ENCODE data around the gene PDE9A.

Gene PDE9A

DNA sequence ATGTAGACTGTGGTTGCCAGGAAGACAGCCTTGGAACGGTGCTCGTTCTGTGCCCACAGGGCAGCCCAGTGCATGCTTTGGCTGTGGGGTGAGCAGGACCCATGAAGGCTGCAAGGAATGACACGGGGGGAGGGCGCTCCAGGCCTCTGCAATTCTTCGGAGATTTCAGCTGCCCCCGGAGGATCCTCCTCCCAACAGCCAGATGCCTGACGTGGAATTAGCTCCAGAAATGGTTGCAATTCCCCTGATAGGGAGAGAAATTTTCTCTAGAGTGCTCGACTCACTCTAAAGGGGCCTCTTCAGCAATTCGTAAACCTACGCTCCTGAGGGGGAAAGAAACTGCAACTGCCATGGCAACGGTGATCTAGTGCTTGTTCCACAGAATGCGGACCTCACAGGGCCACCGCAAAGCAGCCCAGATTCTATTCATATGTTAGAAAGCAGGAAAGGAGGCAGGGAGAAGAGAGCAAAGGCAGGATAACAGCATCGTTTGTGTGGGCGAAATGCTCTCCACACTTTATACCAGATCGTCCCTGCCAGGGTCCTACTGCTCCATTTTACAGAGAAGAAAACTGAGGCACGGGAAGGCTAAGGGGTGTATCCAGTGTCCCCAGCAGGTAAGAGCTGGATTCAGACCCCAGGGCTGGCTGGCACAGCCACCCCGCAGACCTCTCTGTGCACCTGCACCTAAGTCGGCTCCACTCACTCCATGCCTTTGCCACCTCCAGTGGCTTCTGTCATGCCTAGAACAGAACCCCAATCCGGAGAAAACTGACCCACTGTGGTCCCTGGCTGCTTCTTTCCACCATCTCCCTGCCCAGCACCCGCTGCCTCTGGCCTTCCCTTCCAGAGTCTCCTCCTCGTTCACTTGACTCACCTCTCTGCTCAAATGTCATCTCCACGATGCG, 11.9 kb upstream of the PDE9A start:
- in situ Hi-C loops (cut with MboI; ENCODE audit: low sequenced_read_pairs): no loop called here

GRCh38 chr21:42642219-42642745, 11.1 kb upstream of the PDE9A start:
- in situ Hi-C loops (cut with MboI; ENCODE audit: low sequenced_read_pairs): no loop called here

DNA sequence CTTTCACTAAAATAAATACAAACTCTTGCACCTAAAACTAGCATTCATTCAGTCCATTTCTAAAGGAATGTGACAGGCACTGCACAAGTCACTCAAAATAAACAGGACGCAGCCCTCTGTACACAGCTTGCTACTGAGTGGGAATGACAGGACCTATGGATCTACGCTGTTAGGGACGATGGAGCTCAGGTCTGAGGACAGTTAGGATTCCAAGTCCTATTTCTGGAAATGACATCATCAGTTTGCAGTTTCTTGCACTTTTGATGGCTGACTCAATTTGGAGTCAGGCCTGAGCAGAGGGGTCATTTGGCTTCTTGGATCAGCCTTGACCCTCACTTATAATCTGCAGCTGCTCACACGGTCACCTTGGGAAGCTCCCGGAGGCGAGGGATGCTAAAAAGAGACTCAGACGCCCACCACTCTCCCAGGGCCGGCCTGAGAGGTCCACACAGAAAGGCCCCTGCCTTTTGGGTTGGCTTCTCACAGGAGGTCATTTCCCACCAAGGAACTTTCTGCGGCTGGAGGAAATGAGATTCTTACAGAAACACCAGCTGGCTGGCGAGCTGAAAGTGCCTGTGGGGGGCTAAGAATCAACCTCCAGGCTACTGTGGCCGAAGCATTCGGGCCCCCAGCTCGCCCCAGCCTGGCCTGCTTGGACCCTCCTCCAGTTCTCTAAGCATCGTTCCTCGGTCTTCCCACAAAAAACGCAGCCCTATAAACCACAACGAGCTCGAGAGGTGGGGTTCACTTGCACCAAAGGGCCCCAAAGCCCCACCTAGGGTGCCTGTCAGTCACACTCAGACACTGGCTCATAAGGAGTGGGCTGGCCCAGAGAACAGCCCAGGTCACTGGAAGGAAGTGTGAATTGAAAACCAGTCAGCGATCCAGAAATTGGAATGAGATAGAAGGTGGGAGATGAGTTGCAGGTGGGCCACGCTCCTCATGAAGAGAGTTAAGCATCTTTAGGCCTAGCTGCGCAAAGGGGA, 8.9 kb upstream of the PDE9A start:
- in situ Hi-C loops (cut with MboI; ENCODE audit: low sequenced_read_pairs): no loop called here

DNA sequence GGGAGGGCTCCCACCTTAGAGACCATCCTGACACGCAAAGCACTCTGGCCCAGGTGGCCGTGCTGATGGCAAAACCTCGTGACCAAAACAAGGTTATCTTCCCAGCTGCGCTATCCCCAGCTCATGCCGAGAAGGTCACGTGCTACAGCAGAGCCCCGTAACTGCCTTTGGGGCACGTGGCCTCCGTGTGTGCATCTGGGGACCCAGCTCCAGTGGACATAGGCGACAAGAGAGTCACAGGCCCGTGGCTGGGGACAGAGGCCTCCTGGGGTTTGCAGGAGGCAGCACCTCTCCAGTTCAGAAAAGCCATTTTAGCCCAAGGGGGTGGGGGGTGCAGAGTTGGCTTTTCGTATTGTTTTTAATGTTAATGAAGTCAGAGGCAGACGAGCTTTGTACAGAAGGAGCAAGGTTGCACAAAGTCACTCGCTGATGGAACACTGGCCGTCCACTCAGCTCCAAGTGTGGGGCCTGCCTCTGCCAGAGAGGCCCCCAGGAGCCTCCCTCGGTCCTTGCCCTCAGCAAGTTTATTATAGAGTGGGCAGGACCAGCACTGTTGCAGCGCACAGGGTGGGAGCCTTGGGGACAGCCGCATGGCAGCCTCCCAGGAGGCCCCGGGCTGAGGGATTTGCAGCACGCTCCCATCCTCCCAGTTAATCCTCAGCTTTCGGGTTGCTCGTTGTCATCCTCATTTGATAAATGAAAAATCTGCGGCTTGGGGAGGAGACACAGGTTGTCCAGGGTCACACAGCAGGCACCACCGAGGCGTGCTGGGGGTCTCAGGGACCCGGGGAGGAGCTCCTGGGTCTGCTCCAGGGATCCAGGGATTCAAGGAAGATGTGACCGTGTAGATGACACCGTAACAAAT, 8.0 kb upstream of the PDE9A start:
- in situ Hi-C loops (cut with MboI; ENCODE audit: low sequenced_read_pairs): no loop called here

- in situ Hi-C loops (cut with MboI; ENCODE audit: low sequenced_read_pairs): no loop called here
Measured at GRCh38 chr21:42646076-42646825, 7.2 kb upstream of the PDE9A start.

DNA sequence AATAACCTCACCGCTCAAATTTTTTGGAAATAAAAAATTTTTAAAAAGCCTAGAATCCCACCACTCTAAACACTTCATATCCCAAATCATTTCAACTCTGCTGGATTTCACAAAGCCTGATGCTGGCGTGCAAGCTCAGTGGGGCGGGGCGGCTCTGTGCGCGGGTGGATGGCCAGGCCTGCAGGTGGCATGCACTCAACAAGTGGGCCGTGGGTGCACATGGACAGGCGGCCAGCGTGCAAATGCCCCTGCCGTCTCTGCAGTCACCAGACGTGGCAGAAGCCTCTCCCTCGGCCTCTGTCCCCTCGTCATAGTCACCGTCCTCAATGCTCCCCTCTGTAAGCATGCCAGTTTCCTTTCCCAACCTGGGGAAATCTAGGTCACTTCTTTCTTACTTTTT, 6.6 kb upstream of the PDE9A start:
- in situ Hi-C loops (cut with MboI; ENCODE audit: low sequenced_read_pairs): no loop called here

GRCh38 chr21:42648606-42649005, 4.8 kb upstream of the PDE9A start:
- in situ Hi-C loops (cut with MboI; ENCODE audit: low sequenced_read_pairs): no loop called here

DNA sequence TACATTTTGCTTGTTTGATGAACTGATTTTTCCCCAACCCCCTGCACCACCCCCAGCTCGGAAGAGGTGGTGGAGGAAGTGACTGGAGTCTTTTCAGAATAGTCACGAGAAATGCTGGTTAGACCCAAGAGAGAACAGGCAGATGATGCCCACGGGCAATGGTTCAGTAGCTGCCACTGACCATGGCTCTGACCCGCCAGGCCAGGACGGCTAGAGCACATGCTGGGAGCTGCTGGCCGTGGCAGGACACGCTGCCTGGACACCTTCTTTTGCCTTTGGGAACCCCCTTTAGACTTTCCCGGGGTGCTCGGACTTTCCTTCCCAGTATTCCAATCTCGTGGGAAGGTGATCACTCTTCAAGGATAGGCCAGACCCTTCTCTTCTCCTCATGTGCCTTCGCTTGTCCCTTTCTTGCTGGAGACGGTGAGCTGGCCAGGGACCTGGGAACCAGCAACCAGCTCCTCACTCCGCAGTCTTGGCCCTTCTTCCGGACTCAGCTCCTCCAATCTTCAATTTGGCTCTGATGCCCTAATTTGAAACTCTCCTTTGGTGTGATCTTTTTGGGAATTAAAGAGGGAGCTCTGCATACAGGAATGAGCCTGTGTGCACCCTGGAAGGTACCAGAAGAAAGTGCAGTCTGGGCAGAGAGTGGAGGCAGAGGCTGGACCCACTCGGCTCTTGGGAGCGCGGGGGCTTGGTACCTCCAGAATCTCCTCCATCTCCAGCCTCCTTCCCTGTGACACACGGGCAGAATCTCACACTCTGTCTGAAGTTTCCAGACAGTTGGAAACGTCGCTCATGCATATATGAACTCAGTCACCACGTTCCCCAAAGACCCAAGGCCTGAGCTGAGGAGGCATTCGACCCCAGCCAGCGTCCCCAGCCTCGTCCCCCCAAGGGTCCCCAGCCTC, 4.0 kb upstream of the PDE9A start:
- in situ Hi-C loops (cut with MboI; ENCODE audit: low sequenced_read_pairs): no loop called here

GRCh38 chr21:42650033-42650370, 3.4 kb upstream of the PDE9A start:
- in situ Hi-C loops (cut with MboI; ENCODE audit: low sequenced_read_pairs): no loop called here

- in situ Hi-C loops (cut with MboI; ENCODE audit: low sequenced_read_pairs): no loop called here
Measured at GRCh38 chr21:42650441-42651421, 2.7 kb upstream of the PDE9A start.

DNA sequence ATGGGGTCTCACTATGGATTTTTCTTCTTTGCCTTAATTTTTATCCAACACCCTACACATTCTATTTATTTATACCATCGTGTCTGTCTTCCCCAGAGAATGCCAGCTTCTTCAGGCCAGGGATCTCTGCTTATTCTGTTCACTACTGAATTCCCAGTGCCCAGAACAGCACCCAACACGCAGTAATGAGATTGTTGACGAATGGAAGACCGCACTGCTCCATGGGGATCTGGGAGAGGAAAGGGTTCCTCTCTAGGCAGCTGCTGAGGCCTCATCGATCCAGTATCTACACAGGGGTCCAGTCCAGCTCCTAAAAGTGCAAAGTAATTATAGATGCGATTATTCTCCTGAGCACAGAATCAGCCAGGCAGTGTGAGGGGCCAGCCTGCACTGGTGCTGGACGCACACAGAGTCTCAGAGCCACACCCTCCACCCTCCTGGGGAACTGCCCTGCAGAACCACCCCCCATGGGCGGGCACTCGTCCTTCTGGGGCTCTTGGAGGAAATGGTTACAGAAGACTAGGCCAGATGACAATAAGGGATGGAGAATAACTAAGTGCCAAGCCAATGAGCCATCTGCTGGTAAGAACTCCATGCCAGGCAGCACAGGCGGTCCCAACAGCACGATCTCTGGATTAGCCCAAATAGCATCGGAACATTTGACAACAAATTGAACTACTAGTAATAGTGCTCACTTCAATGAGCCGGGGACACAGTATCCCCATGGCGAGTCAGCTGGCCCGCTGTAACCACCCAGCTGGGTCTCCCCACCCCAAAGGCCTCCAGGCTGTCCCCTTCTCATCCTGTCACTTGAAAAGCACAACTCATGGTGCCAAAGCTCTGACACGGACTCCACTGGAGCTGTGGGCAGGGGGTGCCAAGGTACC, 1.7 kb upstream of the PDE9A start:
- in situ Hi-C loops (cut with MboI; ENCODE audit: low sequenced_read_pairs): no loop called here

DNA sequence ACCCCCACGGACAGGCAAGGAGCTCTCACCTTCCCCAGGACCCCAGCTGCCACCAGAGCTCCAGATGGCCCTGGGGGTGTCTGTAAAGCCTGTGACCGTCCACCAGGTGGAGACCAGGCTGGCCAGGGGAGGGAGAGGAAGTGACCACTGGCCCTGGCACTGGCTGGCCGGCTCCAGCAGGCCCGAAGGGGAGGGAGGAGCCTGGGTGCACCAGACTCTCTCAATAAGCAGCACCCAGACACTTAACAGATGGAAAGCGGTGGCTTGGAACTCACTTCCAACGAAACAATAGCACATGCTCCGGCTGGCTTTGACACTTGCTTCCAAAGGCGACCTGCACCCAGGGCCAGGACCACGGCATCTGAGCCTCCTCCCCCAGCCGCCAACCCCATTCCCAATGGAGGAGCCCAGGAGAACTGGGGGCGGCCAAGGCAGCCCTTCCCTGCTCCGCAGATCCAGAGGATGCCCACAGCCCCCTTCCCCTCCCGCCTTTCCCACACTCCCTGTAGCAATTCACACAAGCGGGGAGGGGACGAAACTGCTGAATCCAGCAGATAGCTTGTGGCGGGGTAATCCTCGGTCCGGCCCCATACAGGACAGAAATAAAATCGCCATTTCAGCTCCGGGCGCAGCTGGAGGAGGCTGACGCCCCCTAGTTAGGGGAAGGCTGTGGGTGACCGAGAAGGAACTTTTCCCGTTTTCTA, 742 bp upstream of the PDE9A start:
- in situ Hi-C loops (cut with MboI; ENCODE audit: low sequenced_read_pairs): no loop called here

GRCh38 chr21:42654179-42654912, 925 bp downstream of the PDE9A start:
- in situ Hi-C loops (cut with MboI; ENCODE audit: low sequenced_read_pairs): no loop called here

GRCh38 chr21:42654913-42655795, 1.7 kb downstream of the PDE9A start:
- in situ Hi-C loops (cut with MboI; ENCODE audit: low sequenced_read_pairs): no loop called here
